ENCODE data around the gene CAV3.

CAV3 gene

GRCh38 chr3:8762607-8763377 lies 29.2 kb downstream of the CAV3 start:
- peak; percentile 30 for DNase-seq (ENCODE audit: low spot score)

- DNase-seq (ENCODE audit: low spot score) = peak; percentile 15
These were observed 30.9 kb downstream of the CAV3 start for GRCh38 chr3:8764528-8764927.

- DNase-seq (ENCODE audit: low spot score) = no peak
These were observed 31.9 kb downstream of the CAV3 start for GRCh38 chr3:8765528-8765927.

- DNase-seq (ENCODE audit: low spot score) = peak; percentile 17
These were observed 32.5 kb downstream of the CAV3 start for GRCh38 chr3:8766148-8766547.

GRCh38 chr3:8767256-8767666 lies 33.7 kb downstream of the CAV3 start:
- peak; percentile 46 for DNase-seq (ENCODE audit: low spot score)

- peak; percentile 48 for DNase-seq (ENCODE audit: low spot score)
These were observed 34.2 kb downstream of the CAV3 start for GRCh38 chr3:8767667-8768363.

GRCh38 chr3:8768364-8769087 lies 34.9 kb downstream of the CAV3 start:
- peak; percentile 50 for DNase-seq (ENCODE audit: low spot score)

GRCh38 chr3:8769088-8769822 lies 35.7 kb downstream of the CAV3 start, which contains the start of gene OXTR:
Gene OXTR (minus strand): TSS chr3:8769613. CDS start chr3:8768187, 1,426 bp downstream.
- DNase-seq (ENCODE audit: low spot score) = peak; percentile 89

GRCh38 chr3:8773941-8774542 lies 40.4 kb downstream of the CAV3 start:
- DNase-seq (ENCODE audit: low spot score) = peak; percentile 18

GRCh38 chr3:8775181-8775580 lies 41.6 kb downstream of the CAV3 start:
- DNase-seq (ENCODE audit: low spot score) = no peak

- no peak for DNase-seq (ENCODE audit: low spot score)
These were observed 42.0 kb downstream of the CAV3 start for GRCh38 chr3:8775602-8776001.

GRCh38 chr3:8776406-8776805 lies 42.8 kb downstream of the CAV3 start:
- peak; percentile 19 for DNase-seq (ENCODE audit: low spot score)

- no peak for DNase-seq (ENCODE audit: low spot score)
These were observed 43.8 kb downstream of the CAV3 start for GRCh38 chr3:8777201-8777977.

GRCh38 chr3:8777978-8778267 lies 44.3 kb downstream of the CAV3 start:
- DNase-seq (ENCODE audit: low spot score) = no peak

- no peak for DNase-seq (ENCODE audit: low spot score)
These were observed 44.9 kb downstream of the CAV3 start for GRCh38 chr3:8778475-8778874.

- no peak for DNase-seq (ENCODE audit: low spot score)
These were observed 46.7 kb downstream of the CAV3 start for GRCh38 chr3:8780279-8780678.

GRCh38 chr3:8784676-8785435 lies 51.3 kb downstream of the CAV3 start:
- no peak for DNase-seq (ENCODE audit: low spot score)

- DNase-seq (ENCODE audit: low spot score) = no peak
These were observed 56.9 kb downstream of the CAV3 start for GRCh38 chr3:8790529-8790928.

GRCh38 chr3:8793242-8793641 lies 59.6 kb downstream of the CAV3 start:
- DNase-seq (ENCODE audit: low spot score) = no peak

- no peak for DNase-seq (ENCODE audit: low spot score)
These were observed 60.6 kb downstream of the CAV3 start for GRCh38 chr3:8794247-8794646.
